Measurements from ENCODE around the gene ZRANB3. TPM values are rescaled to one million over a fixed set of nuclear protein-coding genes. Genes with fewer than 3 reads are reported as not detected.

The ZRANB3 gene
- total and polyA plus RNA-seq, 2 of the 13 experiments (the other 11 are each of a cell fraction or from before 2014, with no cell fraction given) = 5.8 to 25.2 TPM

- BruUV-seq (replicated peaks) = no TSS peak
- POLR2A ChIA-PET = no interaction called here
- intact Hi-C loops (cut with micrococcal nuclease; ENCODE audit: unreplicated experiment) = no loop called here
Observed at GRCh38 chr2:135327146-135327545, 203.9 kb downstream of the ZRANB3 start.

GRCh38 chr2:135320465-135321355, 210.3 kb downstream of the ZRANB3 start:
- in situ Hi-C loops (cut with HindIII; ENCODE audit: extremely low pct_ligation_motif_present, low pct_unique_long_range_greater_than_20kb) = no loop called here
- Histone ChIP-seq H3K4me3 (replicated peaks in 1 of 3; ENCODE audit: insufficient read depth in 1 of 3, low read depth in 2 of 3, low read length in 3 of 3) (no peak overlapping the region), H4K20me1 (ENCODE audit: insufficient read depth, low read length) (no peaks in the 10 kb centered on the region), H3K27me3 (ENCODE audit: control insufficient read depth in 1 of 2, insufficient read depth in 2 of 2, low read length in 2 of 2) (no peaks in the 10 kb centered on the region), H3K4me1 (ENCODE audit: insufficient read depth, low read length) (no peaks in the 10 kb centered on the region), H3K27ac (ENCODE audit: extremely low read length, insufficient read depth, low read length) (no peak overlapping the region), H3K36me3 (replicated peaks in 1 of 2; ENCODE audit: control insufficient read depth in 1 of 2, insufficient read depth in 2 of 2, low read length in 2 of 2) (no peaks in the 10 kb centered on the region), H3K4me2 (ENCODE audit: low read depth, low read length) (no peak overlapping the region), H3K9me3 (ENCODE audit: low read length) (no peaks in the 10 kb centered on the region), H2AFZ (ENCODE audit: low read length) (no peak overlapping the region), H3K9ac (ENCODE audit: insufficient read depth, low read depth, low read length) (no peak overlapping the region), H3K79me2 (ENCODE audit: insufficient read depth, low read length) (no peaks in the 10 kb centered on the region)
- ATAC-seq = no peak
- CTCF ChIA-PET (ENCODE audit: low intra/inter-chr PET ratio, low total read pairs) = no interaction called here
- no peak for DNase-seq (ENCODE audit: low spot score)
- 96% methylated on average over 4 of the region's 4 CpGs for WGBS (ENCODE audit: low lambda C conversion rate)
- intact Hi-C loops (cut with micrococcal nuclease; ENCODE audit: unreplicated experiment) = no loop called here
- FAIRE-seq = no peak
- no TSS peak for BruUV-seq (replicated peaks)
- POLR2A ChIA-PET = no interaction called here
- TF ChIP-seq FOXO4 (CRISPR knock-in tag; conservative IDR thresholded peaks at IDR 0.05) = no peak
- TF ChIP-seq ZNF432 (CRISPR knock-in tag; IDR thresholded peaks at IDR 0.05; ENCODE audit: borderline replicate concordance) = no peak
- no peak for TF ChIP-seq NFIC (IDR thresholded peaks at IDR 0.05; ENCODE audit: low read length)
- TF ChIP-seq ZKSCAN5 (CRISPR knock-in tag; IDR thresholded peaks at IDR 0.05) = no peak
- no peak for TF ChIP-seq BRD4 (CRISPR knock-in tag; IDR thresholded peaks at IDR 0.05)
- TF ChIP-seq SMARCE1 (IDR thresholded peaks at IDR 0.05; ENCODE audit: borderline replicate concordance) = no peak
- no peak for TF ChIP-seq FOSL1 (CRISPR knock-in tag; IDR thresholded peaks at IDR 0.05; ENCODE audit: borderline replicate concordance)
- no peak for TF ChIP-seq ZNF337 (CRISPR knock-in tag; IDR thresholded peaks at IDR 0.05; ENCODE audit: borderline replicate concordance, low read depth)
- no peak for TF ChIP-seq SYNCRIP (IDR thresholded peaks at IDR 0.05; ENCODE audit: insufficient read depth, low read depth, low read length)
- TF ChIP-seq MIXL1 (CRISPR knock-in tag; IDR thresholded peaks at IDR 0.05) = no peak
- TF ChIP-seq, protein P1, sequence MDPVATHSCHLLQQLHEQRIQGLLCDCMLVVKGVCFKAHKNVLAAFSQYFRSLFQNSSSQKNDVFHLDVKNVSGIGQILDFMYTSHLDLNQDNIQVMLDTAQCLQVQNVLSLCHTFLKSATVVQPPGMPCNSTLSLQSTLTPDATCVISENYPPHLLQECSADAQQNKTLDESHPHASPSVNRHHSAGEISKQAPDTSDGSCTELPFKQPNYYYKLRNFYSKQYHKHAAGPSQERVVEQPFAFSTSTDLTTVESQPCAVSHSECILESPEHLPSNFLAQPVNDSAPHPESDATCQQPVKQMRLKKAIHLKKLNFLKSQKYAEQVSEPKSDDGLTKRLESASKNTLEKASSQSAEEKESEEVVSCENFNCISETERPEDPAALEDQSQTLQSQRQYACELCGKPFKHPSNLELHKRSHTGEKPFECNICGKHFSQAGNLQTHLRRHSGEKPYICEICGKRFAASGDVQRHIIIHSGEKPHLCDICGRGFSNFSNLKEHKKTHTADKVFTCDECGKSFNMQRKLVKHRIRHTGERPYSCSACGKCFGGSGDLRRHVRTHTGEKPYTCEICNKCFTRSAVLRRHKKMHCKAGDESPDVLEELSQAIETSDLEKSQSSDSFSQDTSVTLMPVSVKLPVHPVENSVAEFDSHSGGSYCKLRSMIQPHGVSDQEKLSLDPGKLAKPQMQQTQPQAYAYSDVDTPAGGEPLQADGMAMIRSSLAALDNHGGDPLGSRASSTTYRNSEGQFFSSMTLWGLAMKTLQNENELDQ (CRISPR knock-in tag; IDR thresholded peaks at IDR 0.05; ENCODE audit: borderline replicate concordance) = no peak
- TF ChIP-seq CEBPG (CRISPR knock-in tag; IDR thresholded peaks at IDR 0.05) = no peak
- TF ChIP-seq SAP130 (CRISPR knock-in tag; IDR thresholded peaks at IDR 0.05; ENCODE audit: low read depth) = no peak
- TF ChIP-seq HNF4A (CRISPR knock-in tag; IDR thresholded peaks at IDR 0.05) = no peak

More at GRCh38 chr2:135327146-135327545, 203.9 kb downstream of the ZRANB3 start:
- CTCF ChIA-PET (ENCODE audit: low intra/inter-chr PET ratio, low total read pairs) = no interaction called here
- Histone ChIP-seq H3K27ac (ENCODE audit: extremely low read length, insufficient read depth, low read length) (no peak overlapping the region), H3K4me2 (ENCODE audit: low read depth, low read length) (no peak overlapping the region), H3K27me3 (ENCODE audit: control insufficient read depth in 1 of 2, insufficient read depth in 2 of 2, low read length in 2 of 2) (no peaks in the 10 kb centered on the region), H3K4me1 (ENCODE audit: insufficient read depth, low read length) (no peaks in the 10 kb centered on the region), H3K79me2 (ENCODE audit: insufficient read depth, low read length) (no peaks in the 10 kb centered on the region), H3K9ac (ENCODE audit: insufficient read depth, low read depth, low read length) (no peak overlapping the region), H2AFZ (ENCODE audit: low read length) (no peak overlapping the region), H4K20me1 (ENCODE audit: insufficient read depth, low read length) (no peaks in the 10 kb centered on the region), H3K4me3 (replicated peaks in 1 of 3; ENCODE audit: insufficient read depth in 1 of 3, low read depth in 2 of 3, low read length in 3 of 3) (no peak overlapping the region), H3K9me3 (ENCODE audit: low read length) (no peaks in the 10 kb centered on the region), H3K36me3 (replicated peaks in 1 of 2; ENCODE audit: control insufficient read depth in 1 of 2, insufficient read depth in 2 of 2, low read length in 2 of 2) (no peaks in the 10 kb centered on the region)
- ATAC-seq (no peak), FAIRE-seq (no peak), DNase-seq (ENCODE audit: low spot score) (no peak)
- in situ Hi-C loops (cut with HindIII; ENCODE audit: extremely low pct_ligation_motif_present, low pct_unique_long_range_greater_than_20kb) = no loop called here
- TF ChIP-seq ZKSCAN8 (CRISPR knock-in tag; IDR thresholded peaks at IDR 0.05; ENCODE audit: borderline replicate concordance) (no peak), KAT8 (CRISPR knock-in tag; IDR thresholded peaks at IDR 0.05) (no peak), ZNF160 (CRISPR knock-in tag; IDR thresholded peaks at IDR 0.05) (no peak)
- WGBS (ENCODE audit: low lambda C conversion rate) = 75% methylated on average over 1 of the region's 1 CpG

Data from HepG2 (cell line).